Measurements from ENCODE around the gene CD99. TPM values are rescaled to one million over a fixed set of nuclear protein-coding genes. Genes with fewer than 3 reads are reported as not detected.
A peak's percentile ranks its signal among the peaks of the same experiment; 100 is the strongest.
"Not testable (repeated sequence)": the region's sequence is repeated elsewhere in the genome, so short reads cannot be mapped to it uniquely, and the experiment has no call there.

CD99 gene
- total RNA-seq, 2 experiments from 2014 or later, result 205 to 215 TPM

- H3K4me1 Mint-ChIP-seq (ENCODE audit: low read depth); H3K9me3 Mint-ChIP-seq; intact Hi-C loops (cut with micrococcal nuclease); H3K27me3 Mint-ChIP-seq (ENCODE audit: low read depth); H3K27ac Mint-ChIP-seq; CTCF ChIA-PET; DNase-seq; H3K4me3 Mint-ChIP-seq: not testable (repeated sequence)
- peaks cover 53% of the 10 kb centered on the region for H3K36me3 Mint-ChIP-seq (ENCODE audit: low read depth)
These were observed 36.2 kb downstream of the CD99 start for GRCh38 chrX:2727264-2727663.

- Mint-ChIP-seq H3K4me3 (no peak overlapping the region), H3K27me3 (ENCODE audit: low read depth) (no peaks in the 10 kb centered on the region), H3K9me3 (no peaks in the 10 kb centered on the region), H3K4me1 (ENCODE audit: low read depth) (peaks cover 8% of the 10 kb centered on the region), H3K27ac (no peak overlapping the region), H3K36me3 (ENCODE audit: low read depth) (peaks cover 57% of the 10 kb centered on the region)
- intact Hi-C loops (cut with micrococcal nuclease), result no loop called here
- no peak for DNase-seq
- CTCF ChIA-PET, result no interaction called here
These were observed 41.0 kb downstream of the CD99 start for GRCh38 chrX:2732076-2732475.

- H3K36me3 Mint-ChIP-seq (ENCODE audit: low read depth), result peaks cover 56% of the 10 kb centered on the region
These were observed 41.6 kb downstream of the CD99 start for GRCh38 chrX:2732649-2733048.

GRCh38 chrX:2733286-2733685, 42.2 kb downstream of the CD99 start:
- CTCF ChIA-PET, result no interaction called here
- Mint-ChIP-seq H3K27me3 (ENCODE audit: low read depth) (no peaks in the 10 kb centered on the region), H3K9me3 (no peaks in the 10 kb centered on the region), H3K4me1 (ENCODE audit: low read depth) (peaks cover 8% of the 10 kb centered on the region), H3K36me3 (ENCODE audit: low read depth) (peaks cover 56% of the 10 kb centered on the region), H3K4me3 (no peak overlapping the region), H3K27ac (no peak overlapping the region)
- DNase-seq, result no peak
- intact Hi-C loops (cut with micrococcal nuclease), result no loop called here

More at GRCh38 chrX:2732649-2733048, 41.6 kb downstream of the CD99 start:
- peaks cover 8% of the 10 kb centered on the region for H3K4me1 Mint-ChIP-seq (ENCODE audit: low read depth)
- DNase-seq, result no peak
- CTCF ChIA-PET, result no interaction called here
- no peaks in the 10 kb centered on the region for H3K9me3 Mint-ChIP-seq
- intact Hi-C loops (cut with micrococcal nuclease), result no loop called here
- no peak overlapping the region for H3K4me3 Mint-ChIP-seq
- no peak overlapping the region for H3K27ac Mint-ChIP-seq
- no peaks in the 10 kb centered on the region for H3K27me3 Mint-ChIP-seq (ENCODE audit: low read depth)

GRCh38 chrX:2735270-2735669, 44.2 kb downstream of the CD99 start:
- no peak for DNase-seq
- CTCF ChIA-PET, result no interaction called here
- H3K9me3 Mint-ChIP-seq, result no peaks in the 10 kb centered on the region
- H3K27ac Mint-ChIP-seq, result no peak overlapping the region
- intact Hi-C loops (cut with micrococcal nuclease), result no loop called here
- no peaks in the 10 kb centered on the region for H3K27me3 Mint-ChIP-seq (ENCODE audit: low read depth)
- no peak overlapping the region for H3K4me3 Mint-ChIP-seq
- peaks cover 8% of the 10 kb centered on the region for H3K4me1 Mint-ChIP-seq (ENCODE audit: low read depth)
- peaks cover 48% of the 10 kb centered on the region for H3K36me3 Mint-ChIP-seq (ENCODE audit: low read depth)

- intact Hi-C loops (cut with micrococcal nuclease), result no loop called here
- CTCF ChIA-PET, result no interaction called here
- H3K4me3 Mint-ChIP-seq, result no peak overlapping the region
- no peaks in the 10 kb centered on the region for H3K9me3 Mint-ChIP-seq
- DNase-seq, result no peak
- H3K27ac Mint-ChIP-seq, result no peak overlapping the region
- no peaks in the 10 kb centered on the region for H3K4me1 Mint-ChIP-seq (ENCODE audit: low read depth)
- no peaks in the 10 kb centered on the region for H3K27me3 Mint-ChIP-seq (ENCODE audit: low read depth)
- peaks cover 37% of the 10 kb centered on the region for H3K36me3 Mint-ChIP-seq (ENCODE audit: low read depth)
These were observed 49.6 kb downstream of the CD99 start for GRCh38 chrX:2740672-2741071.

- CTCF ChIA-PET, result no interaction called here
- H3K36me3 Mint-ChIP-seq (ENCODE audit: low read depth), result peaks cover 32% of the 10 kb centered on the region
These were observed 50.3 kb downstream of the CD99 start for GRCh38 chrX:2741386-2741785.

GRCh38 chrX:2746250-2746649, 55.2 kb downstream of the CD99 start:
- DNase-seq; H3K4me1 Mint-ChIP-seq (ENCODE audit: low read depth); H3K9me3 Mint-ChIP-seq; CTCF ChIA-PET; H3K27me3 Mint-ChIP-seq (ENCODE audit: low read depth); intact Hi-C loops (cut with micrococcal nuclease); H3K4me3 Mint-ChIP-seq: not testable (repeated sequence)
- Mint-ChIP-seq H3K27ac (peak overlapping the region; percentile 37), H3K36me3 (ENCODE audit: low read depth) (peaks cover 11% of the 10 kb centered on the region)

More at GRCh38 chrX:2741386-2741785, 50.3 kb downstream of the CD99 start:
- Mint-ChIP-seq H3K4me3 (no peak overlapping the region), H3K27me3 (ENCODE audit: low read depth) (no peaks in the 10 kb centered on the region), H3K4me1 (ENCODE audit: low read depth) (no peaks in the 10 kb centered on the region), H3K27ac (no peak overlapping the region), H3K9me3 (no peaks in the 10 kb centered on the region)
- intact Hi-C loops (cut with micrococcal nuclease), result no loop called here
- no peak for DNase-seq

- no peak overlapping the region for H3K27ac Mint-ChIP-seq
- no peaks in the 10 kb centered on the region for H3K9me3 Mint-ChIP-seq
- intact Hi-C loops (cut with micrococcal nuclease), result no loop called here
- H3K4me1 Mint-ChIP-seq (ENCODE audit: low read depth), result no peaks in the 10 kb centered on the region
- CTCF ChIA-PET, result no interaction called here
- no peak overlapping the region for H3K4me3 Mint-ChIP-seq
- H3K36me3 Mint-ChIP-seq (ENCODE audit: low read depth), result no peaks in the 10 kb centered on the region
- H3K27me3 Mint-ChIP-seq (ENCODE audit: low read depth), result no peaks in the 10 kb centered on the region
- DNase-seq, result no peak
These were observed 57.2 kb downstream of the CD99 start for GRCh38 chrX:2748171-2748814.

GRCh38 chrX:2748815-2749188, 57.7 kb downstream of the CD99 start:
- DNase-seq, result no peak
- H3K27me3 Mint-ChIP-seq (ENCODE audit: low read depth), result no peaks in the 10 kb centered on the region
- H3K36me3 Mint-ChIP-seq (ENCODE audit: low read depth), result no peaks in the 10 kb centered on the region
- CTCF ChIA-PET, result no interaction called here
- intact Hi-C loops (cut with micrococcal nuclease), result no loop called here
- no peaks in the 10 kb centered on the region for H3K9me3 Mint-ChIP-seq
- H3K4me3 Mint-ChIP-seq, result no peak overlapping the region
- H3K4me1 Mint-ChIP-seq (ENCODE audit: low read depth), result no peaks in the 10 kb centered on the region
- no peak overlapping the region for H3K27ac Mint-ChIP-seq

- Mint-ChIP-seq H3K27ac (no peak overlapping the region), H3K4me1 (ENCODE audit: low read depth) (no peaks in the 10 kb centered on the region), H3K4me3 (no peak overlapping the region), H3K27me3 (ENCODE audit: low read depth) (no peaks in the 10 kb centered on the region), H3K36me3 (ENCODE audit: low read depth) (no peaks in the 10 kb centered on the region), H3K9me3 (no peaks in the 10 kb centered on the region)
- no peak for DNase-seq
- CTCF ChIA-PET, result no interaction called here
- intact Hi-C loops (cut with micrococcal nuclease), result no loop called here
These were observed 60.2 kb downstream of the CD99 start for GRCh38 chrX:2751291-2751690.

- H3K4me1 Mint-ChIP-seq (ENCODE audit: low read depth); H3K27me3 Mint-ChIP-seq (ENCODE audit: low read depth); DNase-seq; CTCF ChIA-PET; H3K27ac Mint-ChIP-seq; H3K4me3 Mint-ChIP-seq; H3K36me3 Mint-ChIP-seq (ENCODE audit: low read depth); intact Hi-C loops (cut with micrococcal nuclease); H3K9me3 Mint-ChIP-seq: not testable (repeated sequence)
These were observed 60.8 kb downstream of the CD99 start, which contains the start of gene XG for GRCh38 chrX:2751874-2752300. TSS of gene XG (plus strand) at chrX:2752040. CDS start at chrX:2752275, 235 bp downstream.

GRCh38 chrX:2752441-2752840, 61.3 kb downstream of the CD99 start:
- H3K9me3 Mint-ChIP-seq; H3K27me3 Mint-ChIP-seq (ENCODE audit: low read depth); intact Hi-C loops (cut with micrococcal nuclease); H3K27ac Mint-ChIP-seq; H3K4me1 Mint-ChIP-seq (ENCODE audit: low read depth); H3K36me3 Mint-ChIP-seq (ENCODE audit: low read depth); CTCF ChIA-PET; DNase-seq; H3K4me3 Mint-ChIP-seq: not testable (repeated sequence)

Data from activated naive CD4-positive, alpha-beta T cell treated with anti-CD3 and anti-CD28 coated beads for 36 hours (primary cell).